ENCODE measurements around the gene S100A9.
"Not testable (repeated sequence)": the region's sequence is repeated elsewhere in the genome, so short reads cannot be mapped to it uniquely, and the experiment has no call there.

S100A9 gene

DNA sequence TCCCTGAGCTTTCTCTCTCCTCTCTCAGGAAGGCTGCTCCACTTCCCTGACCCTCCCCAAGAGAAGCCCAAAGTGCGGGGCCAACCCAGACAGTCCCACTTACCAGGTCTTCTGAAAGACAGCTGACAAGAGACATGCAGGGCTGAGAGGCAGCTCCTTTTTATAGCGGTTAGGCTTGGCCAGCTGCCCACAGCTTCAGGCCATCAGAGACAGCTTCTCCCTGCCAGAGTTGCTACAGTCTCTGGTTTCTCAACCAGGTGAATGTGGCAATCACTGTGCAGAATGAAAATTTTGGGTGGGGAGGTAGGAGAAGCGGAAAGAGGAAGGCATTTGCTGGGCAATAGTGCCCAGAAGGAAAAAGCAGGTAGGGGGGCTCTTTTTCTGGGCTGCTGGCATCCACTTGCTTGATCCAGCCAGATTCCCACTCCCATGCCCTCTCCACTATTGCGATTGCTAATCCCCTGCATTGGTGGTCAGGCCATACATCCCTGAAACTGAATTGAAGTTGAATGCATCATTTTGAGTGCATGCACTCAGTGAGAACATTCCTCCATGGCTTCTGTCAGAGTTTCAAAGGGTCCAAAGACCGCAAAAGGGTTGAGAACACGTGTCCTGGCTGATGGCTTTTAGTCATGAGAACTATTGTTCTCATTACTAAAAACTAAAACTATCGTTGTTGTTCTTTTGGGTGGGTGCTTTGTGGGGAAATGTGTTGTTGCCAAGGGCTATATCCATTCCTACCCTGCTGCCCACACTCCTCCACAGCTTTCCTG, 33.5 kb downstream of the S100A9 start, which contains the start of gene S100A8:
Gene S100A8 (minus strand): TSS at position 136 of the 773 bp plus-strand sequence. CDS start 538 bp downstream, outside the sequence.
- DNase-seq = no peak

DNA sequence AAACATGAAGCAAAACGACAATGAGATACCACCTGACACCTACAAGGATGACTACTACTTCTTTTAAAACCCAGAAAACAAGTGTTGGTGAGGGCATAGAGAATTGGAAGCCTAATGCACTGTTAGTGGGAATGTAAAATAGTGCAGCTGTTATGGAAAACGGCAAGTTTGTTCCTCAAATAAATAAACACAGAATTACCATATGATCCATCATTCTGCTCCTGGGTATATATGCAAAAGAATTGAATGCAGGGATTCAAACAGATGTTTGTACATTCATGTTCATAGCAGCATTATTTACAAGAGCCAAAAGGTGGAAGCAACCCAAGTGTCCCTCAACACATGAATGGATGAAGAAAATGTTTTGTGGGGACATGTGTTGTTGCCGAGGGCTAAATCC, 34.6 kb downstream of the S100A9 start:
- DNase-seq = no peak

DNA sequence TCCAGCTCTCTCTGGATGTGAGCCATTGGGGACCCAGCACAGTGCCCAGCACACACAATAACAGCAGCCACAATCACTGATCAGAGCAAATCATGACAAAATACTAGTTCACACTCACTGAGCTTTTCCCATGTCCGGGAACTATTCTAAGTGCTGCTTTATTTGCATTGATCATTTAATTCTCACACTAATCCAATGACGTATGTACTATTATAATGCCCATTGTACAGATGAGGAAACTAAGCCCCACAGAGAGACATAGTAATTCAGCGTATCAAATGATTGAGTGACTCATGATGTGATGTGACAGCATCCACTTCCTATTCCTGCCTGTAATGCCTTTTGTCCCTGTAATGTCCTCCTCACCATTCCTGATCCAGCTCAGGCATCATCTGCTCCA, 35.2 kb downstream of the S100A9 start:
- no peak for DNase-seq

DNA sequence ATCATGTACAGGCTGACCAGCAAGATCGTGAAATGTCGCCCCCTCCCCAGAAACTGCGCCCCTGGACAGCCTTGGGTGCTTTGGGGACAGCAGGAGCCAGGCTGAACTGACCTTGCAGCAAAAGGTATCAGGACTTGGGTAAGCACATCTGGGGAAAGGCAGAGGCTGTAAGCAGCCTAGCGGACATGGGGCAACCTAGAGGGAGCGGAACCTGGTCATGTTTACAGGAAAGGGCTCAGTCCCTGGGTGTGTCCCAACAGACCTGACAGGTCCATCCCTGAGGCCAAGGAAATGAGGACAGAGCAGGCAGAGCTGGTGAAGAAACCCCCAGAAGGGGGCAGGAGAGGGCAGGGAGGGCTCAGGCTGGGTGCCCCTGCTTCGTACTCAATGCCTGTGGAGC, 36.3 kb downstream of the S100A9 start:
- no peak for DNase-seq

DNA sequence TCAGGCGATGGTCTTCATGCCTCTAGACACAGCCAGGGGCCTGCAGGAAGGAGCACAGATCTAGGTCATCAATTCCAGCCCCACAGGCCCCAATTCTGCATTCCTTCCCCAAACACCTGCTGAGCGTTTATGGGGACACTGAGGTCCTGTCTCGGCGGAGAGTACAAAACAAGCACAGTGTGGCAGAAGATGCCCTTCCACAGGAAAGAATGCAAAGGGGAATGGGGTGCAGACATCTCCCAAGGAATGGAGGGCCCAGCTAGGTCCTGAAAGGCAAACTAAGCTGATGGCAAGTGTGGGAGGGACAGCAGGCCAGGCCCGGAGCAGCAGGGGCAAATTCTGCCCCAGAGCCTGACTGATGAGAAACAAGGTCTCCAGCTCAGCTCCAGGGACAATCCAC, 36.7 kb downstream of the S100A9 start:
- no peak for DNase-seq

DNA sequence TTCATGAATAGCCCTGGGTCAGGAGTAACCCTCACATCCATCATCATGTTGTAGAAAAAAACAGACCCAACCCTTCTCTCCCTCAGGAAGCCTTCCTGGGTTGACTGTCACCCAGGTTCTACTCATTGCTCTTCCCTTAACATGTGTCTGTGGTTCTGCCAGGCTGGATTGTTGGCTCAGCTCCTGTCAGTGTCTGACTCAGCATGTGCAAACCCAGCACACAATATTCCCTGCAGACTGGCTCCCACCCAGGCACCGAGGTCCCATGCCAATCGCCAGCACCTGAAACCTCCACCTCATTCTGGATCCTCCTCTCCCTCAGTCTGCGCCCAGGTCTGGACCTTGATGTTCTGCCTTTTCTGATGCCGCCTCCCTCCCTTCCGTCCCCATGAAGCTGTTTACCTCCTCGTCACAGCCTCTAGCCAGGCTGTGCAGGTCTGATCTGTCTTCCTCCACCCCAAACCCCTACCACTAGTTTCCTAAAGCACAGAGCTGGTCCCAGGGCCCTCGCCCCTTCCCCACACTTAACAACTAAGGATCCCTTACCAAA, 37.6 kb downstream of the S100A9 start:
- no peak for DNase-seq

DNA sequence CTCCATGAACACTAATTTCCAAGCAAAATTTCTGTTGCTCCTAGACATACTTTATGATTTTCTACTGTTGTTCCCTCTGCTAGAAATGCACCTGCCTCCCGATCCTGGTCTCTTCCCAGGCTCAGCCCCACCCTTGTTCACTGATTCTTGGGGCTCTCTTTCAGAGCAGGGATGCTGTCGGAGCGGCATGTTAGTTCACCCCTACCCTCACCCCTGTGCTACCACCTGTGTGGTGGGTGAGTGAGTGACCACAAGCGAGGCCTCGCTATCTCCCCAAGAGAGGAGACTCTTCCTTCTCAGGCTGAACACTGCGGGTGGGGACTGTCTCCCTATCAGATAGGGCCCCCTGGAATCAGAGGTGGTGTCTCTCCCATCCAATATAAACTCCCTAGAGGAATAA, 38.1 kb downstream of the S100A9 start:
- no peak for DNase-seq

DNA sequence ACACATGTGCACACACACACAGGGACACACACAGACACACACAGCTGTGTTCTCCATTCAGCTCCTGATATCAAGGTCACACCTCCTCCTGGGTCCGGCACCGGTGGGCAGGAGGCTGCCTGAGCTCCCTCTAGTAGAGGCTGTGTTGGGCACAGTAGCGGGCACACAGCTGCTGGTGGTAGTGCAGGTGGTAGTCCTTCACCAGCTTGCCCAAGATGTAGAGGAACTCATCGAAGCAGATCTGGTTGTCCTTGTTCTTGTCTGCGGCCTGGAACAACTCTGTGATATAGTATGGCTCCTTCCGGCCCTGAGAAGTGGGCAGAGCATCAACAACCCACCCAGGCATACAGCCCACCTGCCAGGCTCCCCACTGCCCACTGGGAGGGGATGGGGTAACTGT, 38.8 kb downstream of the S100A9 start:
- DNase-seq = no peak

DNA sequence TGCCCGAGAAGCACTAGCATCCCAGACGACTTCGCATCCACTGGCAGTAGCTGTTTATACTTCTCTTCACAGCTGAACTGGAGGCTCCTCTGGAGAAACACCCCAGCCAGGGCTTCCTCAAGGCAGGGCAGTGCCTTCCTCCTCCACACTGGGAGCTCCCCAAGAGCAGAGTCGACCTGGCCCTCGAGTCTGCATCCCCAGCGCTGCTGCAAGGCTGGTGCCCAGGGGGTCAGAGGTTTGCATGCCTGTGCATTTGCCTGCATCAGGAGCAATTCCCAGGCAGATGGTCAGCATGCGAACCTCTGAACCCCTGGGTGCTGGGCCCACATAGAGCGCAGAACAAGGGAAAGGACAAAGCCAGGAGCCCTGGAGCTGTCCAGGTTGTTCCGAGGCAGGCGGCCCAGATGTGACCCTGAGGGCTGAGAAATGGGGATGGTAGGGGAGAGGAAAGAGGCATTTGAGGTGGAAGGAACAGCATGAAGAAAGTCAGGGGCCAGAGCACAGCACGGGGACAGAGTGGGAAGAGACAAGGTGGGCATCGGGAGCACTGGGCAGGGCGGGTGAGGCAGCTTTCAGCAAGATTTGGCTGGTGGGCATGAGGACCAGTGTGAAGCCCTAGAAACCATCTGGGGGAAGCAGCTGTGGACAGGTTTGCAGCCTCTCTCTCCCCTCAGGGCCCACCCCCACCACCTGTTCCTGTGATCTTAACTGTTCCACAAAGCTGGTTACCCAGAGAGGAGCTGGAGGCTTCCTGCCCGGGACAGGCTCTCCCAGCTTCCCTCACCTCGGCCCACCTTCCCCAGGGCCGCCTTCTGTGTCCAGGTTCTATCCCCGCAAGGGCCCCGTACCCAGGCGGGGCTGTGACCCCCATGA, 39.6 kb downstream of the S100A9 start:
- no peak for DNase-seq

DNA sequence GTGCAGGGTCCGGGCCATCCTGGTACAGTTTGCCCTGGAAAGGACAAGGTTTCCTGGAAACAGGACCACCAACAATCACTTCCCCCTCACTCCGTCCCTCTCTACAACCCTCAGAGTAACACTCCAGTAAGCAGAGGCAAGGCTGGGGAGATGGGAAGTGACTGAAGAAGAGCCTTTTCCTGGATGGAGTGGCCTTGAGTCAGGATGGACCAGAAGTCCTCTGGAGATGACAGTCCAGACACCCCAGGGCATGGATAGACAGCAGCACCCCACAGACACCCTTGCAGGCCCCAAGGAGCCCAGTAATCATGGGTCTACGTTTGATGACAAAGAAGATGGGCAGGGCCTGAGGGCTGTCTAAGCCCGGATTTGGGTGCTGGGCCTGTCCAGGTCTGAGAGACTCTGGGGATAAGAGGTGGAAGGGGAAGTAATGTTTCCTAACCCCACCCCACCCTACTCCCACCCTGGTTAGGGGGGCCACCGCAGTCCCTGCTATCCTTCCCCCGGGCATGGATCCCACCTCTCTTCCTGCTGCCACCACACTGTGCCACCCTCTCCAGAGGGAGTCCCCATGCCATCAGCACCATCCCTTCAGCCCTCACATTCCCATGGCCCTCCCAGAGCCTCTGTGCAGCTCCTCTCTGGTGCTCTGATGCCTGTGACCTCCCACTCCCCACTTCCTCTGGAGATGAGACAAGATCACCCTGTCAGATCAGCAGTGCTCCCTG, 40.4 kb downstream of the S100A9 start:
- DNase-seq = no peak

DNA sequence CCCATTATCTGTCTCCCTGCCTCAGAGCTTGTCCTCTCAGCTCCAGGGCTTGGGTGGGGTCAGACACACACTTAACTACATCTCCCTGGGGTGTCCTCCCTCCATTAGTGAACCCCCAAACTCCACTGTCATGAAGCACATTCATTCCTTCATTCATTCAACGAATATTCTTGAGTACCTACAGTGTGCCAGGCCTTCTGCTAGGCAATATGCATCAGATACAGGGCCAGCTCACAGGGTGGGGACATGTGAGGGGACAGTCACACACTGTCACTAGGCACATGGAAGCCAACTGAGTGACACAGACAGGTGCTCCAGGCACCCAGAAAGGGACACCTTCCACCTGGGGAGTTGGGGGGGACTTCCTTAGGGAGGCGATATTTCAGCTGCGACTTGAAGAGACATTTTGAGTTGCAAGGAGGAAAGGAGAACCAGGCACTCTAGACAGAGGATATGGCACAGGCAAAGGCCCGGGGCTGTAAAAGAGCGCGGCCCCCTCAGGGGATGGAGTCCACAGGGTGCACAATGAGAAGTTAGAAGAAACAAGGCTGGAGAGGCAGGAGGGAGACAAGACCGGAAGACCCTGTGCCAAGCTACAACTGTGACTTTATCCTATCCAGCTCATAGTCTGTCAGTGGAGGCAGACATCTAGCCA, 41.9 kb downstream of the S100A9 start:
- DNase-seq = no peak

DNA sequence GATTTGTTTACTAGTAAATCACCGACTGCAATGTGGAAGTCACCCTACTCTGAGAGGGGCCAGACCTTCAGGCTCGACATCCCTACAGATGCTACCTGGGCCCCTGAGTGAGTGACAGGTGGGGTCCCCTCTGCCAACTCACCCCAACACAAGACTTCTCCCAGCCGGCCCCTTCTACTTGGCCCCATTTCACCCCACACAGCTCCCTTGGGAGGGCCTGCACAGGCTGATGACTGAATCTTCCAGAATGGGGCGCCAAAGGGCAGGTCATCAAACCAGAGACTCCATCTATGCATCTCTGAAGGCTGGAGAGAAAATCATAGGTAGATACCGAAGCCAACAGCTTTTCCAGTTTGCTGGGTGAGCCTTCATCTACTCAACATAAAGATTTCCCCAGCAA, 42.6 kb downstream of the S100A9 start:
- no peak for DNase-seq

DNA sequence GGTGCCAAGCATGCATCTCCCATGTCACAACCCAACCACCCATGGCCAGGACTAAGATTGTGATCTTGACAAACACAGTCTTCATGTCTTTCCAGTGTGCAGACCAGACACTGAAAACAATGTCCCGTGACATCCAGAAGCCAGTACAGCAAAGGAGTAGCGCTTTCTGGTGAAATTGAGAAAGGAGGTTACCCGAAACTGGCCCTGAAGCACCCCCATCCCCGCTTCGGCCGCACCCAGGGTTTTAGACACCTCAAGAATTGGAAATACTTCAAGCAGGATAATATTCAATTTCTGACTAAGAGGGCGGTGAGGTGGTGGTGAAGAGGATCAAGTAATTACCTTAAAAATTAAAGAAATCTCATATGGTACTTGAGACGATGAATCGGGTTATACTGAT, 43.8 kb downstream of the S100A9 start:
- no peak for DNase-seq

DNA sequence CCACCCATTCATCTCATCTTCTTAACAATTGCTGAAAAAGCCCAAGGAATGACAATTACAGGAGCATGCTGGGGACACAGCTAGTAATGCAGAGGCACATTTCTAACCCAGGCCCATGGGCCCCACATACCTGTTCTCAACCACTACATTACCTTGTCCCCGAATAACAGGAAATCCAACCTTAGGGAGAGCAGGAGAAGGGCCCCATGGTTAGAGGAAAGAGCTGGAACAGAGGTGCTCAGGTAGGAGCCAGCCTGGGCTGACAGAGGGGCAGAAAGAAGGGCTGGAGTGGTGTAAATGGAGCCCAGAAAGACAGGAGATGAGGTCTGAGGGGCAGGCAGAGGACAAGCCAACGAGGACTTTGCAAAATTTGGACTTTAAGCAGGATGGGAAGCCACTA, 44.6 kb downstream of the S100A9 start:
- DNase-seq = no peak

DNA sequence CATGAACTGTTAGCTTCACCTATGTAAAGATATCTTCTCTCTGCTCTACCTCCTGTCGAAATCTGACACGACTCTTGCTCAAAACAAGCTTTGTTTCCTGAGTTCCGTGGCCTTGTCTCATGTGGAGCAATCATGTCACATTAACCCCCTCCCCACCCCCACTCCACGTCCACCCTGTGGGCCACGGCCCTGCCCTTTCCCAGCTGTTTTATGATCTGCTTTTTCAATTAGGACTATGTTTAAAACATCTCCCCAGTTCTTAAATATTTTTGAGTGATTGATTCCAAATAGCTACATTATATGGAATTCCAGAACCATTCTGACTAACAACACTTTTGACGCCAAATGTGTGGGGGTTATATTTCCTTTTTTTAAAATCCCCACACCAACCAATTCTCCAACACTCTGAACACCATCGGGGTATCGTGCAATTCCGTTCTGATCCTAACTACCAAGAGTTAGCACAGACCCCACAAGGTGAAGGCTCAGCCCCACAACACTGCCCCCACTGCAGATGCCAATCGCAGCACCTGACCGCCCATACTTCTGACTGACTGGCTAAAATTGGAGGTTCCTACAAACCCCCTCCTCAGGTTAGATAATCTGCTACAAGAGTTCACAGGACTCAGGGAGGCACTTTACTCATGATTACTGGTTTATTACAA, 45.9 kb downstream of the S100A9 start:
- no peak for DNase-seq

DNA sequence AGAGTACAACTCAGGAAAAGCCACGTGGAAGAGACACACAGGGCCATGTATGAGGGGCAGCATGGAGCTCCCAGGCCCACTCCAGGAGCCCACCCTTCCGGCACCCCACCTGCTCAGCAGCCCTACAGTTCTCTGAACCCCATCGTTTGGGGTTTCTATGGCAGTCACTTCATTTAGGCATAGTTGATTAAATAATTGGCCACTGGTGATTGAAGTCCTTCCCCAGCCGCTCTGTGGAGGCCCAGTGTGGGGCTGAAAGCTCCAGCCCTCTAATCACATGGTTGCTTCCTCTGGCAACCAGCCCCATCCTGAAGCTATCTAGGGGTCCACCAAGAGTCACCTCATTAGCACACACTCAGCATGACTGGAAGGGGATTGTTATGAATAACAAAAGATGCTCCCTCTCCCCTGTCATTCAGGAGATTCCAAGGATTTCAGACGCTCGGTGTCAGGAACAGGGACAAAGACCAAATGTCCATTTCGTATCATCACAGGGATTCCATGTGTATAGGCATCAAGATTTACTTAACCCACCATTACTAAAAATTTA, 46.5 kb downstream of the S100A9 start:
- no peak for DNase-seq

DNA sequence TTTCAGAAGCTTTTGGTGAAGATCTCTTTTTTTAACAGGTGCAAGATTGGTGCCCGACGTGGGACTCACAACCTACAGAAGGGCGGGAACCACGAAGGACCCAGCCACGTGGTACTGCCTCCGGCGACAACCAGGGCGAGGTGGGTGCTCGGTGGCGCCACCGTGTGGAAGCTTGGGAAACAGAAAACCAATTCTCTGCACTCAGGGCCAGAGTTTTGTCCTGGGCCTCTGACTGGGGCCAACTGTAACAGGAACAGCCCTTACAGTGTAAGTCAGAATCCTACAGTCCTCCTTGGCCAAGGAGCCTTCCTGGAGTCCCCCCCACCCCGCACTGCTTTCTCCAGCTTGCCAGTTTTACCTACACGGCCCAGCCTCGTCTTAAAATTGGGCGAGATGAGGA, 47.1 kb downstream of the S100A9 start:
- peak; percentile 64 to 72 for DNase-seq

DNA sequence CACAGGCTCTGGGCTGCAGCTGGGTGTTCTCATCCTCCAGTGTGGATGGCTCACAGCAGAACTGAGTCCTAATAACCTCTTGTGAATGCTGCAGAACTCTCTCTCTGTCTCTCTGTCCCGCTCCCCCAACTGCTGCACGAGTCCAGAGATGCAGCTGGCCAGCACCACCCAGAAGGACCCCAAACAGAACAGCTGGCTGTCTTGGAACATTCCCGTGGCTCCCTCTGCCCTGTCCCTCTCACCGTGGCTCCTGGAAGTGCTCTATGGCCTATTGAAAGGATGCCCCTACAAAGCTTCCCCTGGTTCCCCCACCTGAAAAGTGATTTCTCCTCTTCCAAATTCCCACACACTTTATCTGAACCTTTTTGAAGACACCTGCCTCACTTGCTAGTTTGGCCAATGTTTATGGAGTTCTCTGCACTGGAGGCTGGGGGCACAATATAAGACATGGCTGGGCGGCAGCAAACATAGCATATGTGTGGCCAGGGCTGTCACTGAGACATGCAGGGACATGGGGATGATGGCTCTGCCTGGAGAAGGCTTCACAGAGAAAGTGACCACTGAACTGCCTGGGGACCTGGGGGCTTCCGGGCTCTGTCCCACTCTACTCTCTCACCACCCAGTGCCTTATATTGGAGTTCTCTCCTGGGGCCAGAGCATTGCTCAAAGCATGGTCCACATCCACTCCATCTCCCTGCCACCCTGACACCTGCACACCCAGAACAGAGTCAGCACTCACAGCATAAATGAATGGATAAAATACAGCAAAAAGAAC, 48.4 kb downstream of the S100A9 start:
- DNase-seq = not testable (repeated sequence)

DNA sequence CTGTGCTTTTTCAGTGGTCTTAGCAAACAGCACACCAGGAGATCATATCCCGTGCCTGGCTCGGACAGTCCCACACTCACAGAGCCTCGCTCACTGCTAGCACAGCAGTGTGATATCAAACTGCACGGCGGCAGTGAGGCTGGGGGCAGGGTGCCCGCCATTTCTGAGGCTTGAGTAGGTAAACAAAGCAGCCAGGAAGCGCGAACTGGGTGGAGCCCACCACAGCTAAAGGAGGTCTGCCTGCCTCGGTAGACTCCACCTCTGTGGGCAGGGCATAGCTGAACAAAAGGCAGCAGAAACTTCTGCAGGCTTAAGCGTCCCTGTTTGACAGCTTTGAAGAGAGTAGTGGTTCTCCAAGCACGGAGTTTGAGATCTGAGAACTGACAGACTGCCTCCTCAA, 49.6 kb downstream of the S100A9 start:
- not testable (repeated sequence) for DNase-seq
